Activated CD4-positive, CD25-positive, alpha-beta regulatory T cell treated with anti-CD3 and anti-CD28 coated beads, Interleukin-2, amount 50 U/mL, for 72 hours (primary cell): ENCODE data around the gene IDH1.

Source experiments
- DNase-seq: peaks from one replicate; pipeline ENCODE4 v3.0.0; 2021

IDH1 gene

GRCh38 chr2:208208335-208209085 lies 46.4 kb downstream of the IDH1 start:
- DNase-seq: no peak

- no peak for DNase-seq
Measured at GRCh38 chr2:208207769-208208168, 47.1 kb downstream of the IDH1 start.

DNA sequence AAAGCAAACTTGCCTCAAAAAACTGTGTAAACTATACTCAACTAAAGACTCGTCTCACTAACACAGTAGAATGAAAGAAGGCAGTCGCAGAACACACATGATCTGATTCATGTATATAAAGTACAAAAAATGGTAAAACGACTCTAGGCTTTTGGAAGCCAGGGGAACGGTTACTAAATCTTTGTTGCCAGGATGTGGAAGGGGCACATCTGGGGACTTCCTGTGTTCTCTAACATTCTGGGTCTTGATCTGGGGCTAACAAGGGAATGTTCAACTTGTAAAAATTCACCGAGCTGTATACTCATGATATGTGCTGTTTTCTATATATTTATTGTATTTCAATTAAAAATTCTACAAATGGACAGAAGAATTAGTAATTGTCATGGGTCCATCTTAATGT lies 50.7 kb downstream of the IDH1 start:
- DNase-seq: no peak

DNA sequence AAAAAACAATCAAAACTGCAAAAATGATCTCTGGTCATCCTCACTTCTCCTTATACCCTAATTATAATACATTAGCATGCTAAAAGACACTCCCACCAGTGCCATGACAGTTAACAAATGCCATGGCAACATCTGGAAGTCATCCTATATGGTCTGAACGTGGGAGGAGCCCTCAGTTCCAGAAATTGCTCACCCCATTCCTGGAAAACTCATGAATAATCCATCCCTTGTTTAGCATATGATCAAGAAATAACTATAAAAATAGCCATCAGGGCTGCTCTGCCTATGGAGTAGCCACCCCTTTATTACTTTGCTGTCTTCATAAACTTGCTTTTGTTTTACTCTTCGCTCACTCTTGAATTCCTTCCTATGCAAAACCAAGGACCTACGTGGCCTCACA lies 59.3 kb downstream of the IDH1 start:
- no peak for DNase-seq

DNA sequence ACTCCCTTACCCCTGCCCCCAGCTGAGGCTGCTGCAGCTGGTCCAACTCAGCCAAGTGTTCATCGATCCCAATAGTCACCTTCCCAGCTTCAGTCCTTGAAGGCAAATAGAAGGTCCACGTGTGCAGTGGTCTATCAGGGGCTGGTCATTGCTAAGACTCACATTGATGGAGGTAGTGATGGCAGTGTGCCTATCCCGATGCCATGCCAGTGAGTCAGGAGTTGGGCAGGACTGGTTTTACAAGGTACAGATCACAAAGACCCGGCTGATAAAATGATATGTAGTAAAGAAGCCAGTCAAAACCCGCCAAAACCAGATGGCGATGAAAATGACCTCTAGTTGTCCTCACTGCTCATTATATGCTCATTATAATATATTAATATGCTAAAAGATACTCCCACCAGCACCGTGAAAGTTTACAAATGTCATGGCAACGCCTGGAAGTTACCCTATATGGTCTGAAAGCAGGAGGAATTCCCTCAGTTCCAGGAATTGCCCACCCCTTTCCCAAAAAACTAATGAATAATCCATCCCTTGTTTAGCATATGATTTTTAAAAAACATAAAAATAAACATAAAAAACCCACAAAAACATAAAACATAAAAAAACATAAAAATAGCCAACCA lies 62.1 kb downstream of the IDH1 start:
- no peak for DNase-seq

- DNase-seq: no peak
Measured at GRCh38 chr2:208189810-208190503, 64.9 kb downstream of the IDH1 start, which contains the start of gene C2orf80. Gene C2orf80, minus strand, starts transcription at chr2:208190030. Its CDS starts 3,044 bp downstream, at chr2:208186986.

- DNase-seq: no peak
Measured at GRCh38 chr2:208189069-208189809, 65.6 kb downstream of the IDH1 start.

DNA sequence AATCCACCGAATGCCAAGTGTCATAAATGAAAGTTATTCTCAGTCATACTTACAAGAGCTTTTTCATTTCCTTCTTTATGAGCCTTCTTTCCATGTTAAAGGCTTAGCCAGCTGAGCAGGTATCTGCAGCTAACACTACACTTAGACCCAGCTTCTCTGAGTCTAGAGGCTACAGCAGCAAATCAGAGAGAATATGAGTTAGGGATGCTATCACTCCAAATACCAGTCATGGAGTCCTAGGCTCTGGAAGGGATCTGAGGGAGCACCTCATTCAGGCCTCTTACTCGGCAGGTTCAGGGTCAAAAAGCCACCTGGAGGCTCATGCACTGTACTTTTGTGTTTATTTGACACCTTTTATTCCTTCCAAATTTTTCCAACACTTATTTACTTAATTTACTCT lies 68.0 kb downstream of the IDH1 start:
- DNase-seq: no peak

- no peak for DNase-seq
Measured at GRCh38 chr2:208186465-208186864, 68.4 kb downstream of the IDH1 start.
